Skeletal muscle tissue (tissue), 4 donors: ENCODE data around the gene RMND5A. TPM values are rescaled to one million over a fixed set of nuclear protein-coding genes. Genes with fewer than 3 reads are reported as not detected.

Source experiments
- H3K27ac ChIP-seq: one replicate; pipeline ENCODE4 v1.7.0; 2013; ENCODE audit warnings: mild to moderate bottlenecking, low read depth, low read length, inconsistent platforms
- H3K27me3 ChIP-seq, 3 donors: one replicate each; pipeline ENCODE4 v1.7.0; 2013; ENCODE audit warnings: low read length in 3 of 3; ENCODE audit not compliant: control insufficient read depth in 3 of 3, insufficient read depth in 3 of 3
- H3K36me3 ChIP-seq, 3 donors: one replicate each; pipeline ENCODE4 v1.7.0; 2013; ENCODE audit warnings: low read length in 3 of 3; ENCODE audit not compliant: control insufficient read depth in 3 of 3, insufficient read depth in 3 of 3
- H3K4me1 ChIP-seq, 3 donors: one replicate each; pipeline ENCODE4 v1.7.0; 2013; ENCODE audit warnings: low read length in 3 of 3, mild to moderate bottlenecking in 3 of 3; ENCODE audit not compliant: control insufficient read depth in 3 of 3, insufficient read depth in 3 of 3
- H3K4me3 ChIP-seq, 3 donors: one replicate each; pipeline ENCODE4 v1.7.0; 2013; ENCODE audit warnings: low read length in 3 of 3
- H3K9ac ChIP-seq, 3 donors: one replicate each; pipeline ENCODE4 v1.7.0; 2013; ENCODE audit warnings: low read length in 3 of 3, mild to moderate bottlenecking in 3 of 3, moderate library complexity in 2 of 3, low read depth in 1 of 3
- H3K9me3 ChIP-seq, 3 donors: one replicate each; pipeline ENCODE4 v1.7.0; 2013; ENCODE audit warnings: low read length in 3 of 3; ENCODE audit not compliant: control insufficient read depth in 3 of 3
- total RNA-seq: library from RNA; depleted of rRNA; stranded (reverse); fragments of >200 nt; gene quantifications from one replicate; pipeline ENCODE4 v1.2.3, GENCODE V29; 2014
- donor health status: Osteomylitis.

The RMND5A gene
- total RNA-seq, 1 donor from 2014 or later = 46.4 TPM

- H3K9me3 ChIP-seq = peaks cover 2 to 13% (median 6%) of the 10 kb centered on the region in 3 donors
- no peak overlapping the region for H3K9ac ChIP-seq
- H3K36me3 ChIP-seq = no peaks in the 10 kb centered on the region
- H3K27ac ChIP-seq = no peak overlapping the region
- H3K27me3 ChIP-seq = peaks cover 3 to 5% (median 3%) of the 10 kb centered on the region in 3 donors
- no peak overlapping the region for H3K4me3 ChIP-seq
- no peaks in the 10 kb centered on the region for H3K4me1 ChIP-seq
These were observed 101.8 kb downstream of the RMND5A start for GRCh38 chr2:86821842-86822241.

- Histone ChIP-seq H3K27ac (no peak overlapping the region), H3K9me3 (peaks cover 2 to 13% (median 6%) of the 10 kb centered on the region in 3 donors), H3K4me1 (no peaks in the 10 kb centered on the region), H3K9ac (no peak overlapping the region), H3K4me3 (no peak overlapping the region), H3K27me3 (peaks cover 3 to 5% (median 3%) of the 10 kb centered on the region in 3 donors), H3K36me3 (no peaks in the 10 kb centered on the region)
These were observed 102.7 kb downstream of the RMND5A start for GRCh38 chr2:86822668-86823345.

- peaks cover 2 to 13% (median 6%) of the 10 kb centered on the region in 3 donors for H3K9me3 ChIP-seq
- no peak overlapping the region for H3K27ac ChIP-seq
- H3K4me1 ChIP-seq = no peaks in the 10 kb centered on the region
- H3K9ac ChIP-seq = no peak overlapping the region
- H3K36me3 ChIP-seq = no peaks in the 10 kb centered on the region
- H3K27me3 ChIP-seq = peaks cover 3 to 5% (median 3%) of the 10 kb centered on the region in 3 donors
- H3K4me3 ChIP-seq = no peak overlapping the region
These were observed 105.1 kb downstream of the RMND5A start for GRCh38 chr2:86825036-86825692.

GRCh38 chr2:86825693-86826381 lies 105.7 kb downstream of the RMND5A start:
- H3K27me3 ChIP-seq = peaks cover 3 to 5% (median 3%) of the 10 kb centered on the region in 3 donors
- no peaks in the 10 kb centered on the region for H3K4me1 ChIP-seq
- no peak overlapping the region for H3K4me3 ChIP-seq
- no peak overlapping the region for H3K27ac ChIP-seq
- H3K9ac ChIP-seq = no peak overlapping the region
- H3K9me3 ChIP-seq = peaks cover 2 to 13% (median 6%) of the 10 kb centered on the region in 3 donors
- H3K36me3 ChIP-seq = no peaks in the 10 kb centered on the region

- Histone ChIP-seq H3K27me3 (peaks cover 3 to 5% (median 3%) of the 10 kb centered on the region in 3 donors), H3K4me1 (no peaks in the 10 kb centered on the region), H3K27ac (no peak overlapping the region), H3K9me3 (peaks cover 2 to 11% (median 6%) of the 10 kb centered on the region in 3 donors), H3K9ac (no peak overlapping the region), H3K4me3 (no peak overlapping the region), H3K36me3 (no peaks in the 10 kb centered on the region)
These were observed 106.9 kb downstream of the RMND5A start for GRCh38 chr2:86826951-86827350.

Other genes with a start within 250 kb of the RMND5A start
- gene CHMP3, start 156.8 kb upstream of the RMND5A start, total RNA-seq = 42.8 TPM
- gene RNF103, start 96.4 kb upstream of the RMND5A start, total RNA-seq = 33.4 TPM
- not detected for gene CD8A, start 70.6 kb downstream of the RMND5A start, total RNA-seq
- gene CD8B, start 141.6 kb downstream of the RMND5A start, total RNA-seq = 1.0 TPM
- gene RGPD1, start 221.8 kb downstream of the RMND5A start, total RNA-seq = 0.52 TPM